HUES64 (cell line): ENCODE measurements around the gene CYB5R3.
A peak's percentile ranks its signal among the peaks of the same experiment; 100 is the strongest.
"Not testable (repeated sequence)": the region's sequence is repeated elsewhere in the genome, so short reads cannot be mapped to it uniquely, and the experiment has no call there.

Experiments
- H3K27ac ChIP-seq: 2 replicates; pipeline ENCODE4 v1.7.0; 2013; ENCODE audit warnings: low read depth, low read length, inconsistent platforms
- H3K27me3 ChIP-seq: 2 replicates; pipeline ENCODE4 v1.6.1; 2013; ENCODE audit warnings: mild to moderate bottlenecking, low read length; ENCODE audit not compliant: insufficient read depth
- H3K36me3 ChIP-seq: 2 replicates; pipeline ENCODE4 v1.6.1; 2013; ENCODE audit warnings: mild to moderate bottlenecking, low read length; ENCODE audit not compliant: insufficient read depth
- H3K4me1 ChIP-seq: 2 replicates; pipeline ENCODE4 v1.6.1; 2013; ENCODE audit warnings: mild to moderate bottlenecking, low read length, moderate library complexity; ENCODE audit not compliant: insufficient read depth
- H3K4me3 ChIP-seq: 2 replicates; pipeline ENCODE4 v1.5.1; 2013; ENCODE audit warnings: mild to moderate bottlenecking, low read length, moderate library complexity
- H3K9ac ChIP-seq: 2 replicates; pipeline ENCODE4 v1.6.1; 2013; ENCODE audit warnings: mild to moderate bottlenecking, low read depth, low read length
- H3K9me3 ChIP-seq: 2 replicates; pipeline ENCODE4 v1.6.1; 2013; ENCODE audit warnings: low read depth, low read length; ENCODE audit not compliant: insufficient read depth
- WGBS: fragments of 150-250, 120-280 bp; methylation state at CpG from one replicate; pipeline ENCODE4 v1.1.7; 2013; ENCODE audit warnings: missing lambda C conversion rate; 5-methylcytosine and 5-hydroxymethylcytosine counted together

CYB5R3 gene

GRCh38 chr22:42586381-42586780 is 62.8 kb downstream of the CYB5R3 start:
- H3K36me3 ChIP-seq, result peaks cover 72% of the 10 kb centered on the region

GRCh38 chr22:42585096-42585495 is 64.1 kb downstream of the CYB5R3 start:
- no peak overlapping the region for H3K4me3 ChIP-seq
- 95% methylated on average over 8 of the region's 8 CpGs for WGBS
- no peak overlapping the region for H3K9ac ChIP-seq
- no peaks in the 10 kb centered on the region for H3K27me3 ChIP-seq
- H3K27ac ChIP-seq, result no peak overlapping the region
- H3K4me1 ChIP-seq, result 0 out of 2 replicates have a peak, but pooled peaks cover 3% of the 10 kb centered on the region
- no peaks in the 10 kb centered on the region for H3K9me3 ChIP-seq
- peaks cover 62% of the 10 kb centered on the region for H3K36me3 ChIP-seq

More at GRCh38 chr22:42586381-42586780, 62.8 kb downstream of the CYB5R3 start:
- Histone ChIP-seq H3K9me3 (no peaks in the 10 kb centered on the region), H3K27ac (no peak overlapping the region), H3K4me1 (0 out of 2 replicates have a peak, but pooled peaks cover 3% of the 10 kb centered on the region), H3K27me3 (no peaks in the 10 kb centered on the region), H3K9ac (no peak overlapping the region), H3K4me3 (no peak overlapping the region)
- 96% methylated on average over 4 of the region's 4 CpGs for WGBS

- no peak overlapping the region for H3K9ac ChIP-seq
- H3K9me3 ChIP-seq, result no peaks in the 10 kb centered on the region
- 97% methylated on average over 4 of the region's 4 CpGs for WGBS
- no peak overlapping the region for H3K27ac ChIP-seq
- peaks cover 61% of the 10 kb centered on the region for H3K36me3 ChIP-seq
- no peaks in the 10 kb centered on the region for H3K27me3 ChIP-seq
- 0 out of 2 replicates have a peak, but pooled peaks cover 3% of the 10 kb centered on the region for H3K4me1 ChIP-seq
- H3K4me3 ChIP-seq, result no peak overlapping the region
Measured at GRCh38 chr22:42584364-42584940, 64.7 kb downstream of the CYB5R3 start.

GRCh38 chr22:42582987-42583386 is 66.2 kb downstream of the CYB5R3 start:
- Histone ChIP-seq H3K36me3 (peaks cover 64% of the 10 kb centered on the region), H3K27ac (no peak overlapping the region), H3K4me3 (no peak overlapping the region), H3K4me1 (0 out of 2 replicates have a peak, but pooled peaks cover 3% of the 10 kb centered on the region), H3K9ac (no peak overlapping the region), H3K9me3 (no peaks in the 10 kb centered on the region), H3K27me3 (no peaks in the 10 kb centered on the region)
- WGBS, result 93% methylated on average over 1 of the region's 1 CpG

- Histone ChIP-seq H3K4me3 (peak overlapping the region; percentile 82), H3K36me3 (peaks cover 64% of the 10 kb centered on the region)
- WGBS, result 8% methylated on average over 64 of the region's 64 CpGs
Measured at GRCh38 chr22:42581762-42582716, 67.2 kb downstream of the CYB5R3 start.

GRCh38 chr22:42581194-42581761 is 67.9 kb downstream of the CYB5R3 start:
- 0% methylated on average over 10 of the region's 22 CpGs for WGBS
- H3K27ac ChIP-seq, result peak overlapping the region; percentile 73; the same call in 1 of the 2 replicates
- peaks cover 59% of the 10 kb centered on the region for H3K36me3 ChIP-seq

More at GRCh38 chr22:42581762-42582716, 67.2 kb downstream of the CYB5R3 start:
- peak overlapping the region; percentile 96 for H3K9ac ChIP-seq
- H3K27ac ChIP-seq, result peak overlapping the region; percentile 73
- H3K4me1 ChIP-seq, result 0 out of 2 replicates have a peak, but pooled peaks cover 3% of the 10 kb centered on the region
- H3K9me3 ChIP-seq, result no peaks in the 10 kb centered on the region
- H3K27me3 ChIP-seq, result no peaks in the 10 kb centered on the region

GRCh38 chr22:42580040-42580439 is 69.2 kb downstream of the CYB5R3 start:
- H3K27ac ChIP-seq, H3K9ac ChIP-seq, H3K4me1 ChIP-seq, H3K9me3 ChIP-seq, H3K4me3 ChIP-seq, H3K27me3 ChIP-seq: not testable (repeated sequence)
- WGBS, result 96% methylated on average over 2 of the region's 4 CpGs
- peaks cover 50% of the 10 kb centered on the region for H3K36me3 ChIP-seq

More at GRCh38 chr22:42581194-42581761, 67.9 kb downstream of the CYB5R3 start:
- H3K4me3 ChIP-seq, result peak overlapping the region; percentile 82
- H3K27me3 ChIP-seq, H3K4me1 ChIP-seq, H3K9me3 ChIP-seq: not testable (repeated sequence)
- peak overlapping the region; percentile 96 for H3K9ac ChIP-seq

GRCh38 chr22:42577623-42578240 is 71.5 kb downstream of the CYB5R3 start:
- peaks cover 53% of the 10 kb centered on the region for H3K36me3 ChIP-seq
- no peak overlapping the region for H3K9ac ChIP-seq

GRCh38 chr22:42577141-42577540 is 72.1 kb downstream of the CYB5R3 start:
- not testable (repeated sequence) for H3K27ac ChIP-seq, H3K9ac ChIP-seq, H3K4me3 ChIP-seq, H3K27me3 ChIP-seq, H3K9me3 ChIP-seq, H3K4me1 ChIP-seq
- H3K36me3 ChIP-seq, result peaks cover 59% of the 10 kb centered on the region
- WGBS, result 96% methylated on average over 8 of the region's 9 CpGs

More at GRCh38 chr22:42577623-42578240, 71.5 kb downstream of the CYB5R3 start:
- 0 out of 2 replicates have a peak, but pooled peaks cover 3% of the 10 kb centered on the region for H3K4me1 ChIP-seq
- 95% methylated on average over 15 of the region's 15 CpGs for WGBS
- H3K27me3 ChIP-seq, result no peaks in the 10 kb centered on the region
- no peaks in the 10 kb centered on the region for H3K9me3 ChIP-seq
- H3K4me3 ChIP-seq, result no peak overlapping the region
- no peak overlapping the region for H3K27ac ChIP-seq

GRCh38 chr22:42575996-42576574 is 73.1 kb downstream of the CYB5R3 start:
- 96% methylated on average over 30 of the region's 30 CpGs for WGBS
- H3K27me3 ChIP-seq, H3K4me1 ChIP-seq, H3K9me3 ChIP-seq, H3K27ac ChIP-seq, H3K9ac ChIP-seq, H3K4me3 ChIP-seq: not testable (repeated sequence)
- peaks cover 63% of the 10 kb centered on the region for H3K36me3 ChIP-seq
